OCI-LY3 (cell line): ENCODE results near the gene ATP6V0C.

Experiments used
- CTCF ChIP-seq: fragments of 200-600, 300-600 bp; sonication (generic); IDR thresholded peaks from 2 replicates; pipeline ENCODE4 v1.5.1; 2014; ENCODE audit warnings: antibody characterized with exemption, low read length, low read depth
- EZH2phosphoT487 ChIP-seq: fragments of 200-600 bp; shearing (Covaris generic); IDR thresholded peaks from 2 replicates; pipeline ENCODE4 v1.6.1; 2018; ENCODE audit warnings: antibody characterized with exemption, mixed run types, low read depth

GRCh38 chr16:2529061-2529931 is 15.5 kb downstream of the ATP6V0C start:
- TF ChIP-seq CTCF (no peak), EZH2phosphoT487 (no peak)
